Loucy (cell line): ENCODE measurements around the gene GET4.

Source experiments
- EZH2phosphoT487 ChIP-seq: fragments of 200-600 bp; IDR thresholded peaks from 2 replicates; pipeline ENCODE4 v1.6.1; 2018; ENCODE audit warnings: antibody characterized with exemption, mild to moderate bottlenecking, moderate library complexity, borderline replicate concordance
- TF ChIP-seq, protein P1 (sequence below): fragments of 200-600 bp; sonication (generic); conservative IDR thresholded peaks from 2 replicates; pipeline ENCODE4 v1.5.1; 2014; ENCODE audit warnings: mild to moderate bottlenecking, antibody characterized with exemption, low read length

DNA sequence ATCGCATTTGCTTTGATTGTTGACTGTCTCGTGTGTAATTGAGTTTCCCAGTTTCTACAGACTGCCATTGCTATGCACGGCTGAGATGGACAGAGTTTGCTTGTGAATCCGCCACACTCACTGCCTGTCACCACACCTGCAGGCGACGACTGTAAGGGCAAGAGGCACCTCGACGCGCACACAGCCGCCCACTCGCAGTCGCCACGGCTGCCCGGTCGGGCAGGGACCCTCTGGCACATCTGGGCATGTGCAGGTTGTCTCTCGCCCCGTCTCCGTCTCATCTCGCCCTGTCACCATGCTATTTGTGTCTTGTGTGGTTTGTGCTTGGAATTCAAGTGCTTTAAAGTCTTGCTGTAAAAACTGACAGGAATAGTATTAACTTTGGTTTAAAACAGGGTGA lies 26.6 kb upstream of the GET4 start:
- TF ChIP-seq, protein P1, sequence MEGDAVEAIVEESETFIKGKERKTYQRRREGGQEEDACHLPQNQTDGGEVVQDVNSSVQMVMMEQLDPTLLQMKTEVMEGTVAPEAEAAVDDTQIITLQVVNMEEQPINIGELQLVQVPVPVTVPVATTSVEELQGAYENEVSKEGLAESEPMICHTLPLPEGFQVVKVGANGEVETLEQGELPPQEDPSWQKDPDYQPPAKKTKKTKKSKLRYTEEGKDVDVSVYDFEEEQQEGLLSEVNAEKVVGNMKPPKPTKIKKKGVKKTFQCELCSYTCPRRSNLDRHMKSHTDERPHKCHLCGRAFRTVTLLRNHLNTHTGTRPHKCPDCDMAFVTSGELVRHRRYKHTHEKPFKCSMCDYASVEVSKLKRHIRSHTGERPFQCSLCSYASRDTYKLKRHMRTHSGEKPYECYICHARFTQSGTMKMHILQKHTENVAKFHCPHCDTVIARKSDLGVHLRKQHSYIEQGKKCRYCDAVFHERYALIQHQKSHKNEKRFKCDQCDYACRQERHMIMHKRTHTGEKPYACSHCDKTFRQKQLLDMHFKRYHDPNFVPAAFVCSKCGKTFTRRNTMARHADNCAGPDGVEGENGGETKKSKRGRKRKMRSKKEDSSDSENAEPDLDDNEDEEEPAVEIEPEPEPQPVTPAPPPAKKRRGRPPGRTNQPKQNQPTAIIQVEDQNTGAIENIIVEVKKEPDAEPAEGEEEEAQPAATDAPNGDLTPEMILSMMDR, result no peak
- no peak for TF ChIP-seq EZH2phosphoT487
